HepG2 (cell line): ENCODE measurements around the gene CMIP. TPM values are rescaled to one million over a fixed set of nuclear protein-coding genes. Genes with fewer than 3 reads are reported as not detected.
A peak's percentile ranks its signal among the peaks of the same experiment; 100 is the strongest.

ENCODE experiments used
- AKAP8 ChIP-seq: sonication (generic); formaldehyde crosslinking; IDR thresholded peaks from 2 replicates; pipeline ENCODE4 v1.5.1; 2020; ENCODE audit warnings: mild to moderate bottlenecking, missing genetic modification reagents
- BHLHE40 ChIP-seq: IDR thresholded peaks from 2 replicates; pipeline ENCODE4 v1.6.1; 2011; ENCODE audit warnings: low read length, improper control_type of control experiment
- CHD4 ChIP-seq: fragments of 200-600 bp; sonication (generic); IDR thresholded peaks from 2 replicates; pipeline ENCODE4 v1.7.0; 2017; ENCODE audit warnings: mild to moderate bottlenecking, low read length, borderline replicate concordance
- FOXA1 ChIP-seq, 2 experiments: fragments of 450-650 bp in 1 of 2; sonication (generic) in 1 of 2; formaldehyde crosslinking in 1 of 2; IDR thresholded peaks; 2 replicates each; pipeline versions ENCODE4 v1.4.0 to v1.6.1; 2016 to 2020; ENCODE audit warnings: missing genetic modification reagents in 1 of 2
- FOXO4 ChIP-seq: sonication (generic); formaldehyde crosslinking; conservative IDR thresholded peaks from 2 replicates; pipeline ENCODE4 v1.8.1; 2023; ENCODE audit warnings: missing genetic modification reagents
- KLF13 ChIP-seq: sonication (generic); formaldehyde crosslinking; IDR thresholded peaks from 2 replicates; pipeline ENCODE4 v1.4.0; 2020; ENCODE audit warnings: mild to moderate bottlenecking, missing genetic modification reagents
- NFRKB ChIP-seq: fragments of 450-650 bp; IDR thresholded peaks from 2 replicates; pipeline ENCODE4 v1.6.1; 2017
- NFYC ChIP-seq: IDR thresholded peaks from 2 replicates; pipeline ENCODE4 v1.6.1; 2016; ENCODE audit warnings: missing genetic modification reagents, missing compliant biosample characterization
- ONECUT2 ChIP-seq: sonication (generic); formaldehyde crosslinking; IDR thresholded peaks from 2 replicates; pipeline ENCODE4 v1.4.0; 2020; ENCODE audit warnings: missing genetic modification reagents
- PHF8 ChIP-seq: sonication (generic); formaldehyde crosslinking; IDR thresholded peaks from 2 replicates; pipeline ENCODE4 v1.5.0; 2020; ENCODE audit warnings: missing genetic modification reagents
- RBAK ChIP-seq: sonication (generic); formaldehyde crosslinking; IDR thresholded peaks from 2 replicates; pipeline ENCODE4 v1.5.1; 2020; ENCODE audit warnings: mild to moderate bottlenecking, missing genetic modification reagents
- SP2 ChIP-seq: sonication (generic); formaldehyde crosslinking; IDR thresholded peaks from 2 replicates; pipeline ENCODE4 v1.5.1; 2020; ENCODE audit warnings: mild to moderate bottlenecking, missing genetic modification reagents
- STAT6 ChIP-seq: sonication (generic); formaldehyde crosslinking; IDR thresholded peaks from 2 replicates; pipeline ENCODE4 v1.4.0; 2020; ENCODE audit warnings: missing genetic modification reagents, mild to moderate bottlenecking, borderline replicate concordance
- SUZ12 ChIP-seq: fragments of 150-350 bp; IDR thresholded peaks from 2 replicates; pipeline ENCODE4 v1.6.1; 2014; ENCODE audit warnings: low read depth, low read length
- ZNF124 ChIP-seq: sonication (generic); formaldehyde crosslinking; IDR thresholded peaks from 2 replicates; pipeline ENCODE4 v1.4.0; 2020; ENCODE audit warnings: missing genetic modification reagents
- ZNF224 ChIP-seq: sonication (generic); formaldehyde crosslinking; IDR thresholded peaks from 2 replicates; pipeline ENCODE4 v1.5.0; 2020; ENCODE audit warnings: mild to moderate bottlenecking, missing genetic modification reagents
- ZNF256 ChIP-seq: sonication (generic); formaldehyde crosslinking; conservative IDR thresholded peaks from 2 replicates; pipeline ENCODE4 v1.4.0; 2020; ENCODE audit warnings: missing genetic modification reagents
- ZNF3 ChIP-seq: IDR thresholded peaks from 2 replicates; pipeline ENCODE4 v1.7.0; 2017; ENCODE audit warnings: inconsistent platforms
- ZNF441 ChIP-seq: sonication (generic); formaldehyde crosslinking; IDR thresholded peaks from 2 replicates; pipeline ENCODE4 v1.7.0; 2021; ENCODE audit warnings: missing genetic modification reagents, borderline replicate concordance
- ZNF496 ChIP-seq: sonication (generic); formaldehyde crosslinking; IDR thresholded peaks from 2 replicates; pipeline ENCODE4 v1.8.1; 2023; ENCODE audit warnings: mild to moderate bottlenecking, moderate library complexity, missing genetic modification reagents; ENCODE audit not compliant: insufficient replicate concordance
- ZNF614 ChIP-seq: IDR thresholded peaks from 2 replicates; pipeline ENCODE4 v1.6.1; 2018; ENCODE audit warnings: missing biosample characterization, missing genetic modification reagents, inconsistent platforms, borderline replicate concordance
- ZNF619 ChIP-seq: sonication (generic); formaldehyde crosslinking; IDR thresholded peaks from 2 replicates; pipeline ENCODE4 v1.4.0; 2020; ENCODE audit warnings: mild to moderate bottlenecking, missing genetic modification reagents
- ZNF639 ChIP-seq: conservative IDR thresholded peaks from 2 replicates; pipeline ENCODE4 v1.6.1; 2018; ENCODE audit warnings: missing genetic modification reagents
- ZSCAN12 ChIP-seq: sonication (generic); formaldehyde crosslinking; IDR thresholded peaks from 2 replicates; pipeline ENCODE4 v1.9.0; 2021; ENCODE audit warnings: mild to moderate bottlenecking, missing genetic modification reagents
- ZSCAN31 ChIP-seq: sonication (generic); formaldehyde crosslinking; IDR thresholded peaks from 2 replicates; pipeline ENCODE4 v1.5.0; 2020; ENCODE audit warnings: low read depth, mild to moderate bottlenecking, missing genetic modification reagents
- polyA plus RNA-seq, 8 experiments: library from polyadenylated mRNA; depleted of rRNA in 3 of 8; stranded (reverse) in 7 of 8; unstranded in 1 of 8; fragments of >200 nt; fragmentation: Illumina TruSeq in 4 of 8; extraction: Trizol in 4 of 8; gene quantifications; 2 replicates each; pipeline versions ENCODE4 v1.2.1 to v1.2.3, GENCODE V29; 2011 to 2016; ENCODE audit warnings: low read depth in 4 of 8, missing spikeins in 1 of 8, mixed read lengths in 1 of 8; ENCODE audit not compliant: insufficient read depth in 1 of 8
- total RNA-seq, 5 experiments: library from RNA; depleted of rRNA; stranded (reverse); fragments of >200 nt; fragmentation: Illumina TruSeq; extraction: Trizol; gene quantifications; 2 replicates each; pipeline ENCODE4 v1.2.3, GENCODE V29; 2016; ENCODE audit warnings: low read depth in 1 of 5
- TF ChIP-seq, protein P1 (sequence below): sonication (generic); formaldehyde crosslinking; IDR thresholded peaks from 2 replicates; pipeline ENCODE4 v1.4.0; 2020; ENCODE audit warnings: missing genetic modification reagents, mild to moderate bottlenecking, borderline replicate concordance

Gene CMIP
- total and polyA plus RNA-seq, 2 of the 13 experiments (the other 11 are each of a cell fraction or from before 2014, with no cell fraction given) = 10.9 to 18.1 TPM

GRCh38 chr16:81567987-81568748, 123.6 kb downstream of the CMIP start (continued):
- no peak for TF ChIP-seq ZSCAN12 (CRISPR knock-in tag)
- TF ChIP-seq NFYC = no peak
- peak; percentile 68; the same call in 1 of the 2 replicates for TF ChIP-seq CHD4
- TF ChIP-seq ZNF124 (CRISPR knock-in tag) = no peak
- no peak for TF ChIP-seq NFRKB
- TF ChIP-seq ZNF441 (CRISPR knock-in tag) = no peak
- TF ChIP-seq ZNF3 (CRISPR knock-in tag) = no peak
- TF ChIP-seq ZNF256 (CRISPR knock-in tag) = no peak
- no peak for TF ChIP-seq ZSCAN31 (CRISPR knock-in tag)
- TF ChIP-seq ZNF496 (CRISPR knock-in tag) = no peak
- TF ChIP-seq SUZ12 = no peak
- no peak for TF ChIP-seq KLF13 (CRISPR knock-in tag)
- no peak for TF ChIP-seq FOXA1 (IDR thresholded peaks at IDR 0.05)
- no peak for TF ChIP-seq FOXA1 (CRISPR knock-in tag; IDR thresholded peaks at IDR 0.05)
- no peak for TF ChIP-seq AKAP8 (CRISPR knock-in tag)
- no peak for TF ChIP-seq SP2 (CRISPR knock-in tag)
- TF ChIP-seq ZNF224 (CRISPR knock-in tag) = no peak
- no peak for TF ChIP-seq ZNF639 (CRISPR knock-in tag)
- no peak; the same call in 1 of the 2 replicates for TF ChIP-seq BHLHE40
- TF ChIP-seq, protein P1, sequence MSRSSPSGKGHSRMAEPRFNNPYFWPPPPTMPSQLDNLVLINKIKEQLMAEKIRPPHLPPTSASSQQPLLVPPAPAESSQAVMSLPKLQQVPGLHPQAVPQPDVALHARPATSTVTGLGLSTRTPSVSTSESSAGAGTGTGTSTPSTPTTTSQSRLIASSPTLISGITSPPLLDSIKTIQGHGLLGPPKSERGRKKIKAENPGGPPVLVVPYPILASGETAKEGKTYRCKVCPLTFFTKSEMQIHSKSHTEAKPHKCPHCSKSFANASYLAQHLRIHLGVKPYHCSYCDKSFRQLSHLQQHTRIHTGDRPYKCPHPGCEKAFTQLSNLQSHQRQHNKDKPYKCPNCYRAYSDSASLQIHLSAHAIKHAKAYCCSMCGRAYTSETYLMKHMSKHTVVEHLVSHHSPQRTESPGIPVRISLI (CRISPR knock-in tag) = peak; percentile 54; the same call in 1 of the 2 replicates
- no peak for TF ChIP-seq RBAK
- no peak for TF ChIP-seq ZNF614 (CRISPR knock-in tag)
- TF ChIP-seq ZNF619 = 0 out of 2 replicates have a peak, but pooled peaks have one; percentile 47
- TF ChIP-seq PHF8 = peak; percentile 27; the same call in 1 of the 2 replicates
- TF ChIP-seq STAT6 (CRISPR knock-in tag) = no peak
- no peak for TF ChIP-seq FOXO4
- no peak for TF ChIP-seq ONECUT2 (CRISPR knock-in tag)
